ENCODE results near the gene SH3PXD2A.

- TF ChIP-seq POLR2A (IDR thresholded peaks at IDR 0.05; ENCODE audit: low read length) (no peak), GATA1 (IDR thresholded peaks at IDR 0.05; ENCODE audit: low read depth, low read length) (no peak)
Observed at GRCh38 chr10:103693812-103694205, 161.6 kb downstream of the SH3PXD2A start.
